Measurements from ENCODE around the gene OGN. TPM values are rescaled to one million over a fixed set of nuclear protein-coding genes. Genes with fewer than 3 reads are reported as not detected.
A peak's percentile ranks its signal among the peaks of the same experiment; 100 is the strongest.

Gene OGN
- total RNA-seq, 1 donor from 2014 or later, result 3.1 TPM

DNA sequence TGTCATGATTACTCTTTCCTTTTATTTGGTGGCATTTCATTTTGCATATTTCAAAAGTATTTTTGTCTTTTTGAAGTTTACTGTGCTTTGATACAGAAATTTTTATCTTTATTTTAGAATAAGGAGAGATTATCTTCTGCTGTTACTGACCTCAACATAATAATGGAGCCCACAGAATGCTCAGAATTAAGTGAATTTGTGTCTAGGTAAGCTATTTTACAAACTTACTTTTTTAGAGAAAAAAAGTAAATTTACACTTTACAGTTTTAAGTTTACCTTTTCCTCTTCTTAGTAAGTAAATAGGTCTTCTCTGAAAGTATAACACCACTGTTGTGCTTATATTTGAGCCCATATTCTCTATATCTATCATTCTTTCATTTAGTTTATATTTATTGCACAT lies 58.8 kb downstream of the OGN start:
- peaks cover 8% of the 10 kb centered on the region for H3K36me3 Mint-ChIP-seq
- H3K27ac Mint-ChIP-seq, result no peak overlapping the region
- no peak overlapping the region for H3K4me3 Mint-ChIP-seq
- peaks cover 8% of the 10 kb centered on the region for H3K4me1 Mint-ChIP-seq
- H3K27me3 Mint-ChIP-seq (ENCODE audit: low read depth), result no peaks in the 10 kb centered on the region
- TF ChIP-seq, protein P1, sequence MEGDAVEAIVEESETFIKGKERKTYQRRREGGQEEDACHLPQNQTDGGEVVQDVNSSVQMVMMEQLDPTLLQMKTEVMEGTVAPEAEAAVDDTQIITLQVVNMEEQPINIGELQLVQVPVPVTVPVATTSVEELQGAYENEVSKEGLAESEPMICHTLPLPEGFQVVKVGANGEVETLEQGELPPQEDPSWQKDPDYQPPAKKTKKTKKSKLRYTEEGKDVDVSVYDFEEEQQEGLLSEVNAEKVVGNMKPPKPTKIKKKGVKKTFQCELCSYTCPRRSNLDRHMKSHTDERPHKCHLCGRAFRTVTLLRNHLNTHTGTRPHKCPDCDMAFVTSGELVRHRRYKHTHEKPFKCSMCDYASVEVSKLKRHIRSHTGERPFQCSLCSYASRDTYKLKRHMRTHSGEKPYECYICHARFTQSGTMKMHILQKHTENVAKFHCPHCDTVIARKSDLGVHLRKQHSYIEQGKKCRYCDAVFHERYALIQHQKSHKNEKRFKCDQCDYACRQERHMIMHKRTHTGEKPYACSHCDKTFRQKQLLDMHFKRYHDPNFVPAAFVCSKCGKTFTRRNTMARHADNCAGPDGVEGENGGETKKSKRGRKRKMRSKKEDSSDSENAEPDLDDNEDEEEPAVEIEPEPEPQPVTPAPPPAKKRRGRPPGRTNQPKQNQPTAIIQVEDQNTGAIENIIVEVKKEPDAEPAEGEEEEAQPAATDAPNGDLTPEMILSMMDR (IDR thresholded peaks at IDR 0.05; ENCODE audit: unreplicated experiment), result no peak
- DNase-seq (ENCODE audit: low spot score in 2 of 2, unreplicated experiment in 2 of 2), result no peak
- H3K9me3 Mint-ChIP-seq, result peaks cover 6% of the 10 kb centered on the region

DNA sequence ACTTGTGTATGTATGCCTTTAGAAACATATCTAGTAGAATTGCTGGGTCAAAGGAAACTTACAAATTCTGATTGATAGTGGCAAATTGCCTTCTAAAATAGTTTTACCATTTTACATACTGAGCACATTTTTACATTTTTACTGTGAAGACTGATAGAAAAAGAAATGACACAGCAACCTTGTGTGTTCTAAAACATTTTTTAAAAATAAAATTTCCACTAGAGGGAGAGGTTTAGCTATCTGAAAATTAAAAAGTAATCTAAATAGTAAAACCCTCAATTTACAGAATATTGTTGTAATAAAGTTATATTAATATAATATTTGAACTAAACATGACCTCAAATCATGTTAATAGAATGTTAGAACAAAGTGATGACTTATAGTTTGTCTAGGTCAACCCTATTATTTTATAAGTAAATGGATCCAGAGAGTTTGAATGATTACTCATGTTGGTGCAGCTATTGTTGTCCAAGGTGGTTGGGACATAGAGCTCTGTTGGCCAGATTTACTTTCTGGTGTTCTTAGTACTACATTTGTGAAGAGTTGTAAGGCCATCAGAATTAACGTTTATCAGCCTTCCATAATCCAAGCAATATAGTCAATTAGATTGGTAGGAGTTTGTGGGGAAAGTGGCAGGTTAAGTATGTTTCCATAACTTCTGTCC lies 61.4 kb downstream of the OGN start:
- no peak overlapping the region for H3K27ac Mint-ChIP-seq
- no peak overlapping the region for H3K4me3 Mint-ChIP-seq
- TF ChIP-seq, protein P1 (IDR thresholded peaks at IDR 0.05; ENCODE audit: unreplicated experiment), result peak; percentile 40
- H3K36me3 Mint-ChIP-seq, result peaks cover 15% of the 10 kb centered on the region
- H3K4me1 Mint-ChIP-seq, result no peaks in the 10 kb centered on the region
- no peak for DNase-seq (ENCODE audit: low spot score in 2 of 2, unreplicated experiment in 2 of 2)
- peaks cover 8% of the 10 kb centered on the region for H3K9me3 Mint-ChIP-seq
- H3K27me3 Mint-ChIP-seq (ENCODE audit: low read depth), result no peaks in the 10 kb centered on the region

DNA sequence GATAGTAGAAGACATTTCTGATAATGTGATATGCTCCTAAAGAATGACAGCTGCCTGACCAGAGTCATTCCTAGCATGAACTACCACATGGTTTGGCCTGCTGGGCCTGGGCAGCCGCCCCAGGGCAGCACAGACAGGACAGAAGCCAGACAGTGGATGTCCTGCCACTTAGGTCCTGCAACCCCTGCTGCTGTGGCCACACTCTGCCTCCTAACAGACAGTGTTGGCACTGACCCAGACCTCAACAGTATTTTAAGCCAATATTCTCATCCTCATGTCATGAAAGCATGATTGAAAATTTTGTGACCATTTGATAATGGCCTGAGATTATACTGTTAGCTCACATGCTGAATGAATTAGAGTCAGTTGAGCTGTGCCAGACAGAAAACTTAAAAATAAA lies 62.8 kb downstream of the OGN start:
- no peak for DNase-seq (ENCODE audit: low spot score in 2 of 2, unreplicated experiment in 2 of 2)
- TF ChIP-seq, protein P1 (IDR thresholded peaks at IDR 0.05; ENCODE audit: unreplicated experiment), result no peak
- H3K27ac Mint-ChIP-seq, result no peak overlapping the region
- no peaks in the 10 kb centered on the region for H3K27me3 Mint-ChIP-seq (ENCODE audit: low read depth)
- H3K4me1 Mint-ChIP-seq, result no peaks in the 10 kb centered on the region
- peaks cover 13% of the 10 kb centered on the region for H3K36me3 Mint-ChIP-seq
- H3K4me3 Mint-ChIP-seq, result no peak overlapping the region
- H3K9me3 Mint-ChIP-seq, result peaks cover 8% of the 10 kb centered on the region

DNA sequence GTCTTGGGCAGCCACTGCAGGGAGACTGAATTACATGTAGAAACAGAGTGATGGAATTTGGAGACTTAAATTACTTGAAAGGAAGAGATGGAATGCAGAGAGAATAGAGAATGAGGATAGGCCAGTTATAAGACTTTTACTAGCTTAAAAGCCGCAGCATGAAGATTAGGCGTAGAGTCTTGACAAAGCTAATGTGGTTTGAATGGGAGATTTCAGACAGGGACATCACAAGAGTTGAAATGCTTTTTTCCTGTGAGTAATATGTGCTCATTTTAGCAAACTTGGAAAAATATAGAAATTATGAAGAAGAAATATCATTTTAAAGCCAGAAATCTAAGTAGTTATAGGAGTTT lies 71.1 kb downstream of the OGN start:
- H3K27me3 Mint-ChIP-seq (ENCODE audit: low read depth), result no peaks in the 10 kb centered on the region
- TF ChIP-seq, protein P1 (IDR thresholded peaks at IDR 0.05; ENCODE audit: unreplicated experiment), result no peak
- no peak overlapping the region for H3K4me3 Mint-ChIP-seq
- no peaks in the 10 kb centered on the region for H3K9me3 Mint-ChIP-seq
- H3K27ac Mint-ChIP-seq, result peak overlapping the region; percentile 71
- peaks cover 8% of the 10 kb centered on the region for H3K4me1 Mint-ChIP-seq
- DNase-seq (ENCODE audit: low spot score in 2 of 2, unreplicated experiment in 2 of 2), result no peak
- H3K36me3 Mint-ChIP-seq, result no peaks in the 10 kb centered on the region

Other genes with a start within 250 kb of the OGN start
- 117 to 127 TPM (median 126 TPM) in 3 replicates for gene IARS1, start 110.9 kb downstream of the OGN start, total RNA-seq
- gene NOL8, start 79.2 kb downstream of the OGN start, total RNA-seq, result 39.0 to 43.4 TPM (median 42.7 TPM) in 3 replicates
- gene CENPP, start 78.6 kb downstream of the OGN start, total RNA-seq, result 6.0 to 7.8 TPM (median 7.4 TPM) in 3 replicates
- not detected in 3 replicates for gene OMD, start 19.9 kb upstream of the OGN start, total RNA-seq
- 0.63 to 0.86 TPM (median 0.63 TPM) in 3 replicates for gene ASPN, start 77.9 kb upstream of the OGN start, total RNA-seq
- gene ECM2, start 131.4 kb upstream of the OGN start, total RNA-seq, result 0.16 to 0.20 TPM in 2 of 3 replicates, not detected in the other

Data from mesothelial cell of epicardium (in vitro differentiated cells).